Measurements from ENCODE around the gene ASPHD2.

The ASPHD2 gene

GRCh38 chr22:26452236-26453016, 23.4 kb downstream of the ASPHD2 start:
- H3K9ac ChIP-seq (ENCODE audit: low read length), result no peak overlapping the region
- H3K36me3 ChIP-seq (ENCODE audit: control insufficient read depth, insufficient read depth, low read length), result peaks cover 12% of the 10 kb centered on the region
- H3K27me3 ChIP-seq (ENCODE audit: control insufficient read depth, insufficient read depth, low read length), result no peaks in the 10 kb centered on the region
- H3K4me3 ChIP-seq (ENCODE audit: low read length), result no peak overlapping the region
- H3K4me1 ChIP-seq (ENCODE audit: control insufficient read depth, insufficient read depth, low read length), result peaks cover 6% of the 10 kb centered on the region
- H3K9me3 ChIP-seq (ENCODE audit: control insufficient read depth, low read length), result no peaks in the 10 kb centered on the region

GRCh38 chr22:26453216-26453615, 24.2 kb downstream of the ASPHD2 start:
- H3K4me1 ChIP-seq (ENCODE audit: control insufficient read depth, insufficient read depth, low read length), result peaks cover 6% of the 10 kb centered on the region
- no peaks in the 10 kb centered on the region for H3K9me3 ChIP-seq (ENCODE audit: control insufficient read depth, low read length)
- H3K4me3 ChIP-seq (ENCODE audit: low read length), result no peak overlapping the region
- no peaks in the 10 kb centered on the region for H3K27me3 ChIP-seq (ENCODE audit: control insufficient read depth, insufficient read depth, low read length)
- H3K9ac ChIP-seq (ENCODE audit: low read length), result no peak overlapping the region
- peaks cover 20% of the 10 kb centered on the region for H3K36me3 ChIP-seq (ENCODE audit: control insufficient read depth, insufficient read depth, low read length)

DNA sequence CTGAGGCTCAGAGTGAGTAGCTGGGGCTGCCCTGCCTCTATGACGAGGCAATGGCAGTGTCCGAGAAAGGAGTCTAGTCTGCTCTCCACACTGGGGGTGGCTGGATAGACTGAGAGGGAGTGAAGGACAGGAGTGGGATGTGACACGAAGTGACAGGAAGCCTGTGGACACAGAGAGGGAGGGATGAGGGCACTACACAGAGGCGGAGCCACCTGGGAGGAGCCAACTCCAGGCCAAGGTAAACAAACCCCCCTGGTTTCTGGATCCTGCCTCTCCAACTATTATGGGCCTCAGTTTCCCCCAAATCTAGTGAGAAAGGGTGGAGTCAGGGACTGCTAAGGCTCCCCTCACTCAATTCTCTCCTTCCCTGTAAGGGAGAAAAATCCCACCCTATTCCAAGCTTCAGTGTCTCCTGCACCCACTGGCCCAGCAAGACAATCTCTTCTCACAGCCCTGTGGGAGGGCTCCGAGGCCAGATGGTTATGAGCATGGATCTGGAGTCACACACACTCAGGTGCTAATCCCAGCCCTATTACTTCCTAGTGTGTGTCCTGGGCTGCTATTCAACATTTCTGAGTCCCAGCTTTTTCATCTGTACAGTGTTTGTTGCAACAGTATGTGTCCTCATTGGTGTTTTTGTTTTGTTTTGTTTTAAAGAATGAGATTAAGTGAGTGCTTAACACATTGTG, 24.9 kb downstream of the ASPHD2 start:
- no peaks in the 10 kb centered on the region for H3K9me3 ChIP-seq (ENCODE audit: control insufficient read depth, low read length)
- no peak overlapping the region for H3K9ac ChIP-seq (ENCODE audit: low read length)
- no peaks in the 10 kb centered on the region for H3K27me3 ChIP-seq (ENCODE audit: control insufficient read depth, insufficient read depth, low read length)
- peaks cover 6% of the 10 kb centered on the region for H3K4me1 ChIP-seq (ENCODE audit: control insufficient read depth, insufficient read depth, low read length)
- peaks cover 22% of the 10 kb centered on the region for H3K36me3 ChIP-seq (ENCODE audit: control insufficient read depth, insufficient read depth, low read length)
- H3K4me3 ChIP-seq (ENCODE audit: low read length), result no peak overlapping the region

DNA sequence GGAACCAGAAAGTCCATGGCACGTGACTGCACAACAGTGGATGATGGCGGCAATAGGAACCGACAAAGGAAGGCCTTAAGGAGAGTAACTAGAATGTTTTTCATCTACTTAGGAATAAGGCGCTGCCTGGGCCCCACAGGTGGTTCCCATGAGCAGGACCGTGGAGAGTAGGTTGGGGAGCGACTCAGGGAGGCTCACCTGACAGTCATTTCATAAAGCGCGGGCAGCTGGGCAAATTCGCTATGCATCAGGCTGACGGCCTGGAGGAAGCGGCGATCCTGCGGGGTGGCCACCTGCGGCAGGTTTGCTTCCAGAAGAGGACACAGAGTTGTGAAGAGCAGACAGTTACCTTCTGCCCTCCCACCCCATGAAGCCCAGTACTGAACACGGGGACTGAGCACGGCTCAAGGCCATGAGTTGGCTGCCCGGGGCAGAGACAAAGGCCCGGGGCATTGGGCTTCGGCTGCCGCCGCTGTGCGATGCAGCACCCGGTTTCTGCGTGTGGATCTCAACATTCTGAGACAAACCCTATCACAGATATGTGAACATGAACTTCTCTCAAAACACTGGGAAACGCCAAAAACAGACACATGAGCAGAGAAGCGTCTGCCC, 28.7 kb downstream of the ASPHD2 start:
- no peak overlapping the region for H3K4me3 ChIP-seq (ENCODE audit: low read length)
- H3K27me3 ChIP-seq (ENCODE audit: control insufficient read depth, insufficient read depth, low read length), result no peaks in the 10 kb centered on the region
- peaks cover 22% of the 10 kb centered on the region for H3K36me3 ChIP-seq (ENCODE audit: control insufficient read depth, insufficient read depth, low read length)
- H3K4me1 ChIP-seq (ENCODE audit: control insufficient read depth, insufficient read depth, low read length), result peaks cover 13% of the 10 kb centered on the region
- H3K9me3 ChIP-seq (ENCODE audit: control insufficient read depth, low read length), result no peaks in the 10 kb centered on the region
- no peak overlapping the region for H3K9ac ChIP-seq (ENCODE audit: low read length)

DNA sequence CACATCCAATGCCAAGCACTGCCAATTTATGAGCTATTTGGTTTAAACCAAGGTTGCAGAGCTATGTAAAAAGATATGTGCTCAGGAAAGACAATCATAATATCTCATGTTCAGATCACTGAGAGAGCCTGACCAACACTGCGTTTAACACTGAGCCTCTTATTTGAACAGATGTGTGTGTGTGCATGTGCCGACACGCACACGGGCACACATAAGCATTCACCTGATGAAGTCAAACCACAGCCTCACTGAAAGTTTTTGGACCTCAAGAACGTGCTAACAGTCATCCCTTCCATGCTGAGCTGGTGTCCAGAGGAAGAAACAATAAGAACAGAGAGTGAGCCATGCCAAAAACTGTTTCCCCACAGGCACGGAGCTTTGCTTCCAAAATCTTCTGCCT, 31.1 kb downstream of the ASPHD2 start:
- Histone ChIP-seq H3K9ac (ENCODE audit: low read length) (no peak overlapping the region), H3K4me1 (ENCODE audit: control insufficient read depth, insufficient read depth, low read length) (peaks cover 7% of the 10 kb centered on the region), H3K36me3 (ENCODE audit: control insufficient read depth, insufficient read depth, low read length) (peaks cover 17% of the 10 kb centered on the region), H3K27me3 (ENCODE audit: control insufficient read depth, insufficient read depth, low read length) (no peaks in the 10 kb centered on the region), H3K9me3 (ENCODE audit: control insufficient read depth, low read length) (no peaks in the 10 kb centered on the region), H3K4me3 (ENCODE audit: low read length) (no peak overlapping the region)

DNA sequence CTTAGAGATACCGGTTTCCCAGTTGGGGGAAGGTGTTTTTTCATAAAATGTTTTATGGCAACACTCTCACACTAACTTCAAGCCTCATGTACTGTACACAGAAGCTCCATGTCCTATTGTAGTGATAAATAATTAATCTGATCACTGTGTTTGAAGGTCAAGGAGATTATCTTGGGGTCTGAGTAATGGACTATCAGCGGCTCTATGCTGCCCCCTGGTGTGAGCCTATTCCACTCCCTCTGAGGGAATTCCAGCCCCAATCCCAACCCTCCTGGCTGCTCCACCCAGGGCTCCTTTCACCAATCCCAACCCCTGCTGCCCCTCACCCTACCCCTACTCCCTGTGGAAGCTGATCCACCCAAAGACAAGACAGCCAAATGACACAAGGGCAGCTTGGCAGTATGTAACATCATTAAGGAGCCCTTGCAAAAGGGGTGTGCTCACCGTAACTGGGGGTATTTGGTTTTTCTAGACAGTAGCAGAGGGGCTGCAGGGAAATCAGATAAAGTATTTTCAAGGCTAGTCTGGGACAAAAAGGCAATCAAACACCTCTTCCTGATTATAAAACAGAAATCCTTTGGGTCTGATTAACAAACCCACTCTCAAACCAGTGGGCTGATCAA, 32.2 kb downstream of the ASPHD2 start:
- Histone ChIP-seq H3K4me3 (ENCODE audit: low read length) (no peak overlapping the region), H3K36me3 (ENCODE audit: control insufficient read depth, insufficient read depth, low read length) (peaks cover 23% of the 10 kb centered on the region), H3K27me3 (ENCODE audit: control insufficient read depth, insufficient read depth, low read length) (no peaks in the 10 kb centered on the region), H3K9ac (ENCODE audit: low read length) (peak overlapping the region; percentile 15), H3K4me1 (ENCODE audit: control insufficient read depth, insufficient read depth, low read length) (peaks cover 7% of the 10 kb centered on the region), H3K9me3 (ENCODE audit: control insufficient read depth, low read length) (no peaks in the 10 kb centered on the region)

DNA sequence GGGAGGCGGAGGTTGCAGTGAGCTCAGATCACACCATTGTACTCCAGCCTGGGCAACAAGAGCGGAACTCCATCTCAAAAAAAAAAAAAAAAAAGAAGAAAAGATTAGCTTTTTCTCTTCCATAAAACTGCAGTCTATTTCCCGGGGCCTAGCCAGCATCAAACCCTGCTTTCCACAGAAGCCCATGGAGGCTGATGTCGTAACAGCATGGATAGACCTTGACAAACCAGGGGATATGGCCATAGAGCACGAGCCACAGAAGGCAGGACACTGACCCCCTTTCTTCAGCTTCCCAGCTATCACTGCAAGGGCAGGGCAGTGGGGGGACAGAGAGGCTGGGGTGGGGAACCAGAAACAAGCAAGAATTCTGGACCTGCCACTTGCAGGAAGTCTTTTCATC, 33.0 kb downstream of the ASPHD2 start:
- H3K9ac ChIP-seq (ENCODE audit: low read length), result no peak overlapping the region
- H3K36me3 ChIP-seq (ENCODE audit: control insufficient read depth, insufficient read depth, low read length), result peaks cover 23% of the 10 kb centered on the region
- H3K4me1 ChIP-seq (ENCODE audit: control insufficient read depth, insufficient read depth, low read length), result peaks cover 7% of the 10 kb centered on the region
- H3K4me3 ChIP-seq (ENCODE audit: low read length), result no peak overlapping the region
- H3K9me3 ChIP-seq (ENCODE audit: control insufficient read depth, low read length), result no peaks in the 10 kb centered on the region
- H3K27me3 ChIP-seq (ENCODE audit: control insufficient read depth, insufficient read depth, low read length), result no peaks in the 10 kb centered on the region

- no peak overlapping the region for H3K9ac ChIP-seq (ENCODE audit: low read length)
- H3K27me3 ChIP-seq (ENCODE audit: control insufficient read depth, insufficient read depth, low read length), result no peaks in the 10 kb centered on the region
- peaks cover 7% of the 10 kb centered on the region for H3K4me1 ChIP-seq (ENCODE audit: control insufficient read depth, insufficient read depth, low read length)
- no peaks in the 10 kb centered on the region for H3K9me3 ChIP-seq (ENCODE audit: control insufficient read depth, low read length)
- H3K36me3 ChIP-seq (ENCODE audit: control insufficient read depth, insufficient read depth, low read length), result peaks cover 19% of the 10 kb centered on the region
- H3K4me3 ChIP-seq (ENCODE audit: low read length), result no peak overlapping the region
These were observed 33.6 kb downstream of the ASPHD2 start for GRCh38 chr22:26462641-26463040.

DNA sequence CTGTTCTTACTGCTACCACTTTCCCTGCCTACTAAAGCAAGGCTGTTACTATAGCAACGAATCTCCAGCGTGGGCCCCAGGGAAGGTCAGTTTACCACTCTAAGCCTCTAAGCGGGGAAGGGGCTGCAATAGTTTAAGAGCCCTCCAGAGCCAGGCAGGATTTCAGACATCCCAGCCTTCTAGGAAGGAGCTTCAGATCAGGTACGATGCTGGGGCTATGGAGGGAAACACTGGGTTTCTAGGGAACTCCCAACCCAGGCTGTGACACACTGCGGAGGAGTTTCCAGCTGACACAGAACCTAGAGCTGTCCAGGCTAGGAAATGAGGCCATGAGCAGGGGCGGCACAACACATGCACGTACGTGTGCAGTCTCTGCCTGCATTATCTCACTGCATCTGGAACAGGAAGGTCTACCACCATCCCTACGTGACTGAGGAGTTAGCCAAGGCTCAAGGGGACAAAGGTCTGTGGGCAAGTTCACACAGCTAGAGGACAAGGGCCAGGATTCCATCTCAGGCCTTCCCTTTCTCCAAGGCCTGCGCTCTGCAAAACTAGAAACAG, 34.1 kb downstream of the ASPHD2 start:
- no peaks in the 10 kb centered on the region for H3K9me3 ChIP-seq (ENCODE audit: control insufficient read depth, low read length)
- peaks cover 14% of the 10 kb centered on the region for H3K36me3 ChIP-seq (ENCODE audit: control insufficient read depth, insufficient read depth, low read length)
- no peak overlapping the region for H3K9ac ChIP-seq (ENCODE audit: low read length)
- H3K27me3 ChIP-seq (ENCODE audit: control insufficient read depth, insufficient read depth, low read length), result no peaks in the 10 kb centered on the region
- H3K4me1 ChIP-seq (ENCODE audit: control insufficient read depth, insufficient read depth, low read length), result peaks cover 7% of the 10 kb centered on the region
- no peak overlapping the region for H3K4me3 ChIP-seq (ENCODE audit: low read length)

DNA sequence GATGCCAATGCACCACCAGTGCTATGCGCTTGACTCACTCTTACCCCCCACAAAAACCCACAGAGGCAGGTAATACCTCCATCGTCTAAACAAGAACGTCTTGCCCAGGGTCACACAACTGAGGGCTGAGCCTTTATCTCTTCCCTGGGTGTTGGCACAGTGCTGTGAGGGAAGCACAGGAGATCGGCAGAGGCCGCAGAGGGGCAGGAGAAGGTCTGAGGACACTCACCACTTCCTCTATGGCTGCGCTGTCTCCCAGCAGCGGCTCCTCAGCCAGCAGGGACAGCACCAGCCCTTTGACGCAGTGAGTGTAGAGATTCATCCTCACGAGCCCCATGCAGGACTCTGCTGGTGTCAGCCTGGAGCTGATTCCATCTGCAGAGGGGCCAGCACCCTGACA, 34.6 kb downstream of the ASPHD2 start:
- Histone ChIP-seq H3K4me1 (ENCODE audit: control insufficient read depth, insufficient read depth, low read length) (peaks cover 7% of the 10 kb centered on the region), H3K4me3 (ENCODE audit: low read length) (no peak overlapping the region), H3K9ac (ENCODE audit: low read length) (no peak overlapping the region), H3K27me3 (ENCODE audit: control insufficient read depth, insufficient read depth, low read length) (no peaks in the 10 kb centered on the region), H3K9me3 (ENCODE audit: control insufficient read depth, low read length) (no peaks in the 10 kb centered on the region), H3K36me3 (ENCODE audit: control insufficient read depth, insufficient read depth, low read length) (peaks cover 11% of the 10 kb centered on the region)

DNA sequence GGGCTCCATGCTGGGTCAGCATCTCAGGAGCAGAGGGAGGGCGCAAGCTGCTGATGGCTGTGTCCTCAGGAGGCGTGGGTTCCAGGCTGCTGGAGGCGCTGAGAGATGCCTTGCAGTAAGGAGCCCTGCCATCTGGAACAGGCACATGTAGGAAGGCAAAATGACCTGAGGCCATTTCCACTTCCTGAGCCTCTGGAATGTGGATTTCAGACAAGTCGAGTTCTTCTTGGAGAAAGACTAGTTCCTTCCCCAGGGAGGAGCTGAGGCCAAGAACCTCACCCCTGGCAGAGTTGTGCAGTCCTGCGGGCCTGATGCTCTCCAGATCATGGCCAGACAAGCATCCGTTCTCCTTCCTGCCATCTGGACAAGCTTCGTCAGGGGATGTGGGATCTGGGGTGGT, 35.3 kb downstream of the ASPHD2 start:
- H3K27me3 ChIP-seq (ENCODE audit: control insufficient read depth, insufficient read depth, low read length), result no peaks in the 10 kb centered on the region
- no peaks in the 10 kb centered on the region for H3K9me3 ChIP-seq (ENCODE audit: control insufficient read depth, low read length)
- peaks cover 7% of the 10 kb centered on the region for H3K4me1 ChIP-seq (ENCODE audit: control insufficient read depth, insufficient read depth, low read length)
- no peak overlapping the region for H3K9ac ChIP-seq (ENCODE audit: low read length)
- H3K36me3 ChIP-seq (ENCODE audit: control insufficient read depth, insufficient read depth, low read length), result peaks cover 11% of the 10 kb centered on the region
- H3K4me3 ChIP-seq (ENCODE audit: low read length), result no peak overlapping the region

- peaks cover 22% of the 10 kb centered on the region for H3K36me3 ChIP-seq (ENCODE audit: control insufficient read depth, insufficient read depth, low read length)
- no peak overlapping the region for H3K9ac ChIP-seq (ENCODE audit: low read length)
- no peak overlapping the region for H3K4me3 ChIP-seq (ENCODE audit: low read length)
- no peaks in the 10 kb centered on the region for H3K9me3 ChIP-seq (ENCODE audit: control insufficient read depth, low read length)
- no peaks in the 10 kb centered on the region for H3K27me3 ChIP-seq (ENCODE audit: control insufficient read depth, insufficient read depth, low read length)
- H3K4me1 ChIP-seq (ENCODE audit: control insufficient read depth, insufficient read depth, low read length), result peaks cover 8% of the 10 kb centered on the region
These were observed 37.1 kb downstream of the ASPHD2 start for GRCh38 chr22:26466196-26466595.
